Suprapubic skin (tissue), 4 donors: ENCODE measurements around the gene PPARGC1A. TPM values are rescaled to one million over a fixed set of nuclear protein-coding genes. Genes with fewer than 3 reads are reported as not detected.

ENCODE experiments used
- DNase-seq, 2 donors: peaks; one replicate each; pipeline ENCODE4 v3.0.0-alpha.2; 2019; ENCODE audit warnings: low spot score in 2 of 2
- H3K27ac ChIP-seq: fragments of 200-600 bp; sonication (generic); one replicate; pipeline ENCODE4 v1.5.1; 2019
- H3K27me3 ChIP-seq: fragments of 200-600 bp; sonication (generic); one replicate; pipeline ENCODE4 v1.5.1; 2019
- H3K36me3 ChIP-seq: fragments of 200-600 bp; sonication (generic); one replicate; pipeline ENCODE4 v1.5.1; 2019
- H3K4me1 ChIP-seq: fragments of 200-600 bp; sonication (generic); one replicate; pipeline ENCODE4 v1.5.1; 2019
- H3K4me3 ChIP-seq: fragments of 200-600 bp; sonication (generic); one replicate; pipeline ENCODE4 v1.5.1; 2019; ENCODE audit warnings: mild to moderate bottlenecking
- H3K9me3 ChIP-seq: fragments of 200-600 bp; sonication (generic); one replicate; pipeline ENCODE4 v1.5.1; 2019
- EP300 ChIP-seq: sonication (generic); formaldehyde crosslinking; IDR thresholded peaks from one replicate; pipeline ENCODE4 v1.6.1; 2017; ENCODE audit warnings: antibody characterized with exemption
- POLR2A ChIP-seq, 2 donors: fragments of 450-650 bp; IDR thresholded peaks; one replicate each; pipeline ENCODE4 v1.6.1; 2017; ENCODE audit warnings: antibody characterized with exemption in 2 of 2, mild to moderate bottlenecking in 2 of 2, moderate library complexity in 2 of 2
- POLR2AphosphoS5 ChIP-seq, 3 donors: sonication (generic); formaldehyde crosslinking; IDR thresholded peaks; one replicate each; pipeline ENCODE4 v1.6.1; 2017; ENCODE audit warnings: antibody characterized with exemption in 3 of 3
- WGBS: methylation state at CpG from one replicate; pipeline ENCODE4 v1.1.5; 2018; 5-methylcytosine and 5-hydroxymethylcytosine counted together
- total RNA-seq, 4 donors: library from RNA; depleted of rRNA; stranded (reverse); fragments of >200 nt; gene quantifications; one replicate each; pipeline ENCODE4 v1.1.0, GENCODE V29; 2016
- TF ChIP-seq, protein P1 (sequence below), 2 donors: fragments of 200-600 bp in 1 of 2; fragments of 450-650 bp in 1 of 2; sonication (generic) in 1 of 2; IDR thresholded peaks; one replicate each; pipeline ENCODE4 v1.5.1; 2016 to 2019; ENCODE audit warnings: antibody characterized with exemption in 2 of 2, mild to moderate bottlenecking in 1 of 2, moderate library complexity in 1 of 2

The PPARGC1A gene
- total RNA-seq, 4 donors from 2014 or later: 10.5 to 33.4 (median 13.2) TPM

DNA sequence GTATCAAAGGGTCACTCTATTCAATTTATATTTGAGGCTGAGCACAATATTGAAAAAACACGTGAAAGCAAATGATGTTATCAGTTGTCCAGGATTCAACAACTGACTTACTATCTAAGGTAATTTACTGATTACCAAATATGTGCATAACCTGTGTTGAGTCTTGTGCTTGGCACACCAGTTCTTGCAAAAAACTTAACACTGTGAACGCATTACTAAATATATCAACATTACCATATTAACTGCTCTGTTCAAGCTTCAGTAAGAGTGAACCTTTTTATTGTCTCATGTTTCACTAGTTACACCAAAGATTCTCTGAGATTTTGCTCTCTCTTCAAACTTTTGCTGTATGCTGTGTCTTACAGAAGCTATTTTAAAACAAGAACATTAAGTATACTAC lies 38.4 kb downstream of the PPARGC1A start:
- DNase-seq: no peak
- no peak overlapping the region for H3K27ac ChIP-seq
- no peaks in the 10 kb centered on the region for H3K36me3 ChIP-seq
- H3K27me3 ChIP-seq: no peaks in the 10 kb centered on the region
- H3K4me1 ChIP-seq: no peaks in the 10 kb centered on the region
- H3K4me3 ChIP-seq: no peak overlapping the region
- H3K9me3 ChIP-seq: no peaks in the 10 kb centered on the region
- WGBS: 69% methylated on average over 2 of the region's 2 CpGs
- TF ChIP-seq, protein P1, sequence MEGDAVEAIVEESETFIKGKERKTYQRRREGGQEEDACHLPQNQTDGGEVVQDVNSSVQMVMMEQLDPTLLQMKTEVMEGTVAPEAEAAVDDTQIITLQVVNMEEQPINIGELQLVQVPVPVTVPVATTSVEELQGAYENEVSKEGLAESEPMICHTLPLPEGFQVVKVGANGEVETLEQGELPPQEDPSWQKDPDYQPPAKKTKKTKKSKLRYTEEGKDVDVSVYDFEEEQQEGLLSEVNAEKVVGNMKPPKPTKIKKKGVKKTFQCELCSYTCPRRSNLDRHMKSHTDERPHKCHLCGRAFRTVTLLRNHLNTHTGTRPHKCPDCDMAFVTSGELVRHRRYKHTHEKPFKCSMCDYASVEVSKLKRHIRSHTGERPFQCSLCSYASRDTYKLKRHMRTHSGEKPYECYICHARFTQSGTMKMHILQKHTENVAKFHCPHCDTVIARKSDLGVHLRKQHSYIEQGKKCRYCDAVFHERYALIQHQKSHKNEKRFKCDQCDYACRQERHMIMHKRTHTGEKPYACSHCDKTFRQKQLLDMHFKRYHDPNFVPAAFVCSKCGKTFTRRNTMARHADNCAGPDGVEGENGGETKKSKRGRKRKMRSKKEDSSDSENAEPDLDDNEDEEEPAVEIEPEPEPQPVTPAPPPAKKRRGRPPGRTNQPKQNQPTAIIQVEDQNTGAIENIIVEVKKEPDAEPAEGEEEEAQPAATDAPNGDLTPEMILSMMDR (IDR thresholded peaks at IDR 0.05): no peak
- no peak for TF ChIP-seq POLR2AphosphoS5 (IDR thresholded peaks at IDR 0.05)
- TF ChIP-seq POLR2A (IDR thresholded peaks at IDR 0.05): no peak
- no peak for TF ChIP-seq EP300

DNA sequence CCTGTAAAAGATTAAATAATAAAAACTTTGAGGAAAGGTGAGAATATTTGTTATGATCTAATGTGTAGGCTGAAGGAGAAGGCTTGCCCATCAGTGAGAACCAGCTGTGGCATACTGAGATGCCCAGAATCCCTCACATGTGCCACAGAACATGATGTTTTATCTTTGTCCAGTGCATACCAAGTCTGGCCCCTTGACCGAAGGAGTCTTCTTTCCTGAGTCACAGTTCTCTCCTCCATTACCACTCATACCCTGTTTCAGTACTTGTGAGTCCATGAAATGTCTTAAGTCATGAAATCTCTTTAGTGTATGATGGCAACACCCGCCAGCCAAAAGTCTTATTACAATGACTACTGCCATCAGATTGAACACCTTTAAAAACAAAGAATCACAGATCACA lies 42.7 kb downstream of the PPARGC1A start:
- WGBS: 95% methylated on average over 2 of the region's 2 CpGs
- Histone ChIP-seq H3K27me3 (no peaks in the 10 kb centered on the region), H3K4me1 (no peaks in the 10 kb centered on the region), H3K36me3 (no peaks in the 10 kb centered on the region), H3K4me3 (no peak overlapping the region), H3K27ac (no peak overlapping the region), H3K9me3 (no peaks in the 10 kb centered on the region)
- no peak for DNase-seq
- TF ChIP-seq POLR2A (IDR thresholded peaks at IDR 0.05) (no peak), EP300 (no peak), POLR2AphosphoS5 (IDR thresholded peaks at IDR 0.05) (no peak)
- TF ChIP-seq, protein P1 (IDR thresholded peaks at IDR 0.05): no peak

DNA sequence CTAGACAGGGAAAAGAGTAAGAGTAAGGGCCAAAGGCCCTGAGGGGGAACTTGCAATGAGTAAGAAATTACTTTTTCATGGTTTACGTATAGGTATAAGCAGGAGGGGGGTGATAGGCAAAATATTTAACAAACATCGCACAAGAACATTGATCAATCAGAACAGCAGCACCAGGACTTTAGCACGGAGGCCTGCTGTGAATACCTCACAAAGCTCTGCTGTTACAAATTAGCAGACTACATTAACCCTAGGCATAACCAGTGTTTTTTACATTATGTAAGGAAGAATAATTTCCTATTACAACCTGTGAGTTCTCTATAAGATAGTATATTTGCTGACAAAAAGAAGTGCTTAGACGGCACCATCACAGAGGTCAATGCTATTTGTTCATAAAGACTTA lies 44.9 kb downstream of the PPARGC1A start:
- no peak for TF ChIP-seq POLR2AphosphoS5 (IDR thresholded peaks at IDR 0.05)
- TF ChIP-seq POLR2A (IDR thresholded peaks at IDR 0.05): no peak
- TF ChIP-seq, protein P1 (IDR thresholded peaks at IDR 0.05): no peak
- TF ChIP-seq EP300: no peak
- no peak overlapping the region for H3K27ac ChIP-seq
- H3K9me3 ChIP-seq: no peaks in the 10 kb centered on the region
- DNase-seq: no peak
- H3K36me3 ChIP-seq: no peaks in the 10 kb centered on the region
- H3K27me3 ChIP-seq: no peaks in the 10 kb centered on the region
- no peaks in the 10 kb centered on the region for H3K4me1 ChIP-seq
- 82% methylated on average over 4 of the region's 4 CpGs for WGBS
- H3K4me3 ChIP-seq: no peak overlapping the region

DNA sequence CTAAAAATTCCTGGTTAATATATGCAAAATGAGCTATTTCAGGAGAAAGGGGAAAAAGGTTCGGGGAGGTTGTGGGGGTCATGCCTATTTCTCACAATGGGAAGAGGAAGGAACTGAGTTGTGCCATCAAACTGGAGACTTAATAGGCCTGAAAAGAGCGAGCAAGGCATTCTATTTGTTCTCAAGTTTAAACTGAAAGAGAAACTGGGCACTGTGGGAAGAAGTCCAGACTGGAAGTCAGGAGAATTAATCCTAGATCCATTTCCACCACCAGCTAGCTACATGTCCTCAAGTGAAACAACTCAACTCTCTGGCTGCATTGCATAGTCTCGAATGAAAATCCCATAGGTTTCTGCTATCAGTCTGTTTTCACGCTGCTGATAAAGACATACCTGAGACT lies 50.6 kb downstream of the PPARGC1A start:
- H3K4me1 ChIP-seq: no peaks in the 10 kb centered on the region
- no peak overlapping the region for H3K4me3 ChIP-seq
- DNase-seq: no peak
- H3K9me3 ChIP-seq: no peaks in the 10 kb centered on the region
- H3K36me3 ChIP-seq: no peaks in the 10 kb centered on the region
- 91% methylated on average over 4 of the region's 4 CpGs for WGBS
- H3K27ac ChIP-seq: no peak overlapping the region
- H3K27me3 ChIP-seq: no peaks in the 10 kb centered on the region
- TF ChIP-seq EP300: no peak
- TF ChIP-seq POLR2A (IDR thresholded peaks at IDR 0.05): no peak
- TF ChIP-seq, protein P1 (IDR thresholded peaks at IDR 0.05): no peak

DNA sequence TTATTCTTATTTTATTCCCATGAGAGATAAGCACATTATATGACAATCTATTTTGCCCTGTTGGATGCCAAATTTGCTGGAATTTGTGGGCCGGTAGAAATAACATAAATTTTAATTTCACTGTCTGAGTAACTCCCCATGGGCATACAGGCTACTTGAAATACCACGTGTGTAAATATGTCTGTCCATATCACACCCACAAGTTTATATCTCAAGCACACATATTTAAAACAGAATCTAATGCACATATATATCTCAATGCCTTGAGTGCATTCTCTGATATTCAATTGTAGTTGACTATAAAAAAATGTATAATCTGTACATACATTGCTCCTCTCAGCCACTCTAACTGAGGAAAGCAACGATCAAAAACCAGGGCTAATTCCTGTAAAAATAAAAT lies 51.2 kb downstream of the PPARGC1A start:
- Histone ChIP-seq H3K27me3 (no peaks in the 10 kb centered on the region), H3K9me3 (no peaks in the 10 kb centered on the region), H3K4me1 (no peaks in the 10 kb centered on the region), H3K36me3 (no peaks in the 10 kb centered on the region), H3K27ac (no peak overlapping the region), H3K4me3 (no peak overlapping the region)
- WGBS: 57% methylated on average over 3 of the region's 3 CpGs
- no peak for DNase-seq
- TF ChIP-seq POLR2AphosphoS5 (IDR thresholded peaks at IDR 0.05) (no peak), EP300 (no peak), POLR2A (IDR thresholded peaks at IDR 0.05) (no peak)
- TF ChIP-seq, protein P1 (IDR thresholded peaks at IDR 0.05): no peak
